Endothelial cell (in vitro differentiated cells): ENCODE data around the gene SPIRE2. TPM values are rescaled to one million over a fixed set of nuclear protein-coding genes. Genes with fewer than 3 reads are reported as not detected.
"Not testable (repeated sequence)": the region's sequence is repeated elsewhere in the genome, so short reads cannot be mapped to it uniquely, and the experiment has no call there.

Source experiments
- DNase-seq: peaks from one replicate; pipeline ENCODE4 v3.0.0; 2021; ENCODE audit warnings: low spot score
- H3K27ac Mint-ChIP-seq: one replicate; pipeline ENCODE4 v1.8.0; 2021; ENCODE audit warnings: mixed read lengths, inconsistent platforms; ENCODE audit not compliant: unreplicated experiment
- H3K27me3 Mint-ChIP-seq: one replicate; pipeline ENCODE4 v1.8.0; 2021; ENCODE audit warnings: mild to moderate bottlenecking, moderate library complexity, mixed read lengths, inconsistent platforms; ENCODE audit not compliant: unreplicated experiment
- H3K36me3 Mint-ChIP-seq: one replicate; pipeline ENCODE4 v1.8.0; 2021; ENCODE audit warnings: mild to moderate bottlenecking, low read depth, mixed read lengths, inconsistent platforms; ENCODE audit not compliant: unreplicated experiment
- H3K4me1 Mint-ChIP-seq: one replicate; pipeline ENCODE4 v1.8.0; 2021; ENCODE audit warnings: mild to moderate bottlenecking, mixed read lengths, inconsistent platforms; ENCODE audit not compliant: unreplicated experiment
- H3K4me3 Mint-ChIP-seq: one replicate; pipeline ENCODE4 v1.8.0; 2021; ENCODE audit warnings: mild to moderate bottlenecking, mixed read lengths, inconsistent platforms; ENCODE audit not compliant: unreplicated experiment
- H3K9me3 Mint-ChIP-seq: one replicate; pipeline ENCODE4 v1.8.0; 2021; ENCODE audit warnings: mixed read lengths, inconsistent platforms; ENCODE audit not compliant: unreplicated experiment
- CTCF ChIP-seq: fragments of 200-600 bp; sonication (generic); IDR thresholded peaks from one replicate; pipeline ENCODE4 v1.5.0; 2021; ENCODE audit warnings: antibody characterized with exemption; ENCODE audit not compliant: unreplicated experiment
- total RNA-seq: library from RNA; stranded (reverse); fragmentation: NEBNext Ultra II Directional; extraction: Animal tissue kit (Norgen Biotek cat#: 25700); gene quantifications from one replicate; pipeline ENCODE4 v1.2.1, GENCODE V29; 2021; ENCODE audit not compliant: unreplicated experiment

The SPIRE2 gene
- total RNA-seq, 1 donor from 2014 or later: 7.9 TPM

GRCh38 chr16:89822188-89823086 is 5.8 kb upstream of the SPIRE2 start:
- no peaks in the 10 kb centered on the region for H3K36me3 Mint-ChIP-seq
- no peak overlapping the region for H3K27ac Mint-ChIP-seq
- no peaks in the 10 kb centered on the region for H3K4me1 Mint-ChIP-seq
- H3K9me3 Mint-ChIP-seq: no peaks in the 10 kb centered on the region
- no peak overlapping the region for H3K4me3 Mint-ChIP-seq
- no peak for TF ChIP-seq CTCF
- H3K27me3 Mint-ChIP-seq: peaks cover 5% of the 10 kb centered on the region
- DNase-seq: no peak

GRCh38 chr16:89823087-89823823 is 5.0 kb upstream of the SPIRE2 start:
- H3K27ac Mint-ChIP-seq: no peak overlapping the region
- no peaks in the 10 kb centered on the region for H3K9me3 Mint-ChIP-seq
- no peak for DNase-seq
- H3K36me3 Mint-ChIP-seq: no peaks in the 10 kb centered on the region
- TF ChIP-seq CTCF: no peak
- no peaks in the 10 kb centered on the region for H3K4me1 Mint-ChIP-seq
- peaks cover 2% of the 10 kb centered on the region for H3K27me3 Mint-ChIP-seq
- H3K4me3 Mint-ChIP-seq: no peak overlapping the region

DNA sequence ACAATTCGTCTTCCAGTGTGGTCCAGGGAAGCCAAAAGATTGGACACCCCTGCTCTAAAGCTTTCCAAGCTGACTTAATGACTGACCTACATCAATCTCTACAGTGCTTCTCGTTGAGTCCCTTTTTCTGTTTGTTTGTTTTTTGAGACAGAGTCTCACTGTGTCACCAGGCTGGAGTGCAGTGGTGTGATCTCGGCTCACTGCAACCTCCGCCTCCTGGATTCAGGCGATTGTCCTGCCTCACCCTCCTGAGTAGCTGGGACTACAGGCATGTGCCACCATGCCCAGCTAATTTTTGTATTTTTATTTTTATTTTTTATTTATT is 4.5 kb upstream of the SPIRE2 start:
- not testable (repeated sequence) for H3K4me3 Mint-ChIP-seq, H3K27ac Mint-ChIP-seq, H3K36me3 Mint-ChIP-seq, DNase-seq, H3K4me1 Mint-ChIP-seq, H3K9me3 Mint-ChIP-seq, H3K27me3 Mint-ChIP-seq

DNA sequence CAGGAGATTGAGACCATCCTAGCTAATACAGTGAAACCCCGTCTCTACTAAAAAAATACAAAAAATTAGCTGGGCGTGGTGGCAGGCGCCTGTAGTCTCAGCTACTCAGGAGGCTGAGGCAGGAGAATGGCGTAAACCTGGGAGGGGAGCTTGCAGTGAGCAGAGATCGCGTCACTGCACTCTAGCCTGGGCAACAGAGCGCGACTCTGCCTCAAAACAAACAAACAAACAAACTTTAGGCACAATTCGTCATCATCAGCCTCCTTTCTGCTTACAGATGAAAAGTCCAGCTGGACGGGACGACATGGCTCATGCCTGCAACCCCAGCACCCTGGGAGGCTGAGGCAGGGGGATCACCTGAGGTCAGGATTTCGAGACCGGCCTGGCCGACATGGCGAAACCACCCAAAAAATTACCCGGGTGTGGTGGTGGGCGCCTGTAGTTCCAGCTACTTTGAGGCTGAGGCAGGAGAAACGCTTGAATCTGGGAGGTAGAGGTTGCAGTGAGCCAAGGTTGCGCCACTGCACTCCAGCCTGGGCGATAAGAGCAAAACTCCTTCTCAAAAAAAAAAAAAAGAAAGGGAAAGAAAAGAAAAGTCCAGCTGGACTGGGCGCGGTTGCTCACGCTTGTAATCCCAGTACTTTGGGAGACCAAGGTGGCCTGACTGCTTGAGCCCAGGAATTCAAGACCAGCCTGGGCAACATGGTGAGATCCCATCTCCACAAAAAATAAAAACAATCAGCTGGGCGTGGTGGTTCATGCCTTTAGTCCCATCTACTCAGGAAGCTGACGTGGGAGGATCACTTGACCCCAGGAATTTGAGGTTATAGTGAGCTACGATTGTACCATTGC is 1.5 kb upstream of the SPIRE2 start:
- Mint-ChIP-seq H3K36me3 (no peaks in the 10 kb centered on the region), H3K4me3 (peak overlapping the region; percentile 92), H3K27ac (no peak overlapping the region), H3K27me3 (peaks cover 5% of the 10 kb centered on the region), H3K9me3 (no peaks in the 10 kb centered on the region), H3K4me1 (peaks cover 2% of the 10 kb centered on the region)
- DNase-seq: no peak
- TF ChIP-seq CTCF: no peak

- peak overlapping the region; percentile 92 for H3K4me3 Mint-ChIP-seq
- H3K36me3 Mint-ChIP-seq: no peaks in the 10 kb centered on the region
- H3K9me3 Mint-ChIP-seq: no peaks in the 10 kb centered on the region
- peaks cover 9% of the 10 kb centered on the region for H3K27me3 Mint-ChIP-seq
- TF ChIP-seq CTCF: no peak
- peak; percentile 34 for DNase-seq
- no peak overlapping the region for H3K27ac Mint-ChIP-seq
- H3K4me1 Mint-ChIP-seq: peaks cover 2% of the 10 kb centered on the region
Measured at GRCh38 chr16:89827383-89828198, 684 bp upstream of the SPIRE2 start.
